GM19351 (cell line): ENCODE data around the gene MGAT5B.

Experiments
- ATAC-seq: cut with Tn5 transposase; IDR thresholded peaks from one replicate; pipeline ENCODE4 v1.9.1; 2021; ENCODE audit warnings: mild to moderate bottlenecking, moderate library complexity; ENCODE audit not compliant: unreplicated experiment

Gene MGAT5B

GRCh38 chr17:76903631-76904030 is 35.4 kb downstream of the MGAT5B start:
- no peak for ATAC-seq

GRCh38 chr17:76904116-76904515 is 35.9 kb downstream of the MGAT5B start:
- no peak for ATAC-seq

GRCh38 chr17:76905036-76905435 is 36.8 kb downstream of the MGAT5B start:
- no peak for ATAC-seq

- no peak for ATAC-seq
Measured at GRCh38 chr17:76905836-76906235, 37.6 kb downstream of the MGAT5B start.

GRCh38 chr17:76906463-76906862 is 38.3 kb downstream of the MGAT5B start:
- ATAC-seq, result no peak

- ATAC-seq, result no peak
Measured at GRCh38 chr17:76907352-76907751, 39.1 kb downstream of the MGAT5B start.

GRCh38 chr17:76909971-76910760 is 42.0 kb downstream of the MGAT5B start:
- ATAC-seq, result no peak

GRCh38 chr17:76911299-76912017 is 43.3 kb downstream of the MGAT5B start:
- no peak for ATAC-seq

GRCh38 chr17:76912421-76913164 is 44.4 kb downstream of the MGAT5B start:
- ATAC-seq, result no peak

- ATAC-seq, result no peak
Measured at GRCh38 chr17:76914937-76915336, 46.7 kb downstream of the MGAT5B start.

- ATAC-seq, result no peak
Measured at GRCh38 chr17:76915840-76916510, 47.8 kb downstream of the MGAT5B start.

- no peak for ATAC-seq
Measured at GRCh38 chr17:76917829-76918228, 49.6 kb downstream of the MGAT5B start.

- ATAC-seq, result no peak
Measured at GRCh38 chr17:76918811-76919210, 50.6 kb downstream of the MGAT5B start.

GRCh38 chr17:76920364-76921139 is 52.3 kb downstream of the MGAT5B start:
- no peak for ATAC-seq

GRCh38 chr17:76921340-76922036 is 53.3 kb downstream of the MGAT5B start:
- no peak for ATAC-seq

- no peak for ATAC-seq
Measured at GRCh38 chr17:76922084-76922483, 53.9 kb downstream of the MGAT5B start.

- no peak for ATAC-seq
Measured at GRCh38 chr17:76922967-76923366, 54.8 kb downstream of the MGAT5B start.

GRCh38 chr17:76923491-76923890 is 55.3 kb downstream of the MGAT5B start:
- no peak for ATAC-seq
